CD14-positive monocyte (primary cell): ENCODE measurements around the gene EBP. TPM values are rescaled to one million over a fixed set of nuclear protein-coding genes. Genes with fewer than 3 reads are reported as not detected.
A peak's percentile ranks its signal among the peaks of the same experiment; 100 is the strongest.

Experiments used
- DNase-seq, 3 donors: peaks; one replicate each; pipeline ENCODE4 v3.0.0-alpha.2; 2011 to 2022
- H2AFZ ChIP-seq: 2 replicates; pipeline ENCODE4 v1.6.0; 2012; ENCODE audit warnings: mild to moderate bottlenecking, low read depth, low read length, inconsistent platforms; ENCODE audit not compliant: insufficient read depth, poor library complexity, severe bottlenecking
- H3K27ac ChIP-seq, 2 donors: 1 replicate in 1 of 2; 2 replicates in 1 of 2; pipeline ENCODE4 v1.5.1; 2012 to 2013; ENCODE audit warnings: low read length in 2 of 2, control low read depth in 1 of 2, inconsistent platforms in 1 of 2, low read depth in 1 of 2, mild to moderate bottlenecking in 1 of 2
- H3K27me3 ChIP-seq, 2 donors: one replicate each; pipeline versions ENCODE4 v1.6.0 to v1.6.1; 2011 to 2013; ENCODE audit warnings: low read length in 2 of 2; ENCODE audit not compliant: control insufficient read depth in 2 of 2, insufficient read depth in 2 of 2
- H3K36me3 ChIP-seq, 2 donors: replicated peaks in 1 of 2; 1 replicate in 1 of 2; 2 replicates in 1 of 2; pipeline versions ENCODE4 v1.5.1 to v1.6.1; 2012 to 2013; ENCODE audit warnings: low read length in 2 of 2, control low read depth in 1 of 2, inconsistent platforms in 1 of 2, mild to moderate bottlenecking in 1 of 2; ENCODE audit not compliant: insufficient read depth in 2 of 2, control insufficient read depth in 1 of 2
- H3K4me1 ChIP-seq, 2 donors: 1 replicate in 1 of 2; 2 replicates in 1 of 2; pipeline versions ENCODE4 v1.5.1 to v1.6.1; 2012 to 2013; ENCODE audit warnings: low read length in 2 of 2, control low read depth in 1 of 2, inconsistent platforms in 1 of 2, mild to moderate bottlenecking in 1 of 2, moderate library complexity in 1 of 2; ENCODE audit not compliant: insufficient read depth in 2 of 2, control insufficient read depth in 1 of 2
- H3K4me2 ChIP-seq: replicated peaks from 2 replicates; pipeline ENCODE3; 2012; ENCODE audit warnings: low read length, moderate library complexity, mild to moderate bottlenecking; ENCODE audit not compliant: poor library complexity, severe bottlenecking; ENCODE audit errors: extremely low read depth
- H3K4me3 ChIP-seq, 3 experiments: fragments of 200-600 bp in 1 of 3; sonication (generic) in 1 of 3; replicated peaks in 1 of 3; 1 replicate in 2 of 3; 2 replicates in 1 of 3; pipeline ENCODE4 v1.5.1; 2011 to 2013; ENCODE audit warnings: low read length in 3 of 3, mild to moderate bottlenecking in 3 of 3, control low read depth in 2 of 3, low read depth in 2 of 3, inconsistent platforms in 1 of 3, moderate library complexity in 1 of 3
- H3K79me2 ChIP-seq: 2 replicates; pipeline ENCODE4 v1.6.0; 2012; ENCODE audit warnings: mild to moderate bottlenecking, control low read depth, inconsistent platforms, low read length, moderate library complexity; ENCODE audit not compliant: insufficient read depth
- H3K9ac ChIP-seq: 2 replicates; pipeline ENCODE4 v1.6.0; 2017; ENCODE audit warnings: low read length, mild to moderate bottlenecking; ENCODE audit not compliant: insufficient read depth, poor library complexity, severe bottlenecking
- H3K9me3 ChIP-seq, 2 donors: replicated peaks in 1 of 2; 1 replicate in 1 of 2; 2 replicates in 1 of 2; pipeline versions ENCODE4 v1.5.1 to v1.6.1; 2012 to 2013; ENCODE audit warnings: low read length in 2 of 2, control low read depth in 1 of 2; ENCODE audit not compliant: control insufficient read depth in 1 of 2, insufficient read depth in 1 of 2
- H4K20me1 ChIP-seq: 2 replicates; pipeline ENCODE4 v1.6.0; 2012; ENCODE audit warnings: mild to moderate bottlenecking, low read length, control low read depth, moderate library complexity; ENCODE audit not compliant: insufficient read depth
- H3K27ac Mint-ChIP-seq, 7 donors: one replicate each; pipeline ENCODE4 v1.8.0; 2020; ENCODE audit warnings: mild to moderate bottlenecking in 7 of 7, mixed read lengths in 7 of 7, moderate library complexity in 6 of 7, inconsistent platforms in 2 of 7
- H3K27me3 Mint-ChIP-seq, 3 donors: one replicate each; pipeline ENCODE4 v1.8.0; 2021 to 2022; ENCODE audit warnings: low read depth in 3 of 3, mild to moderate bottlenecking in 3 of 3, mixed read lengths in 3 of 3, moderate library complexity in 3 of 3, inconsistent platforms in 1 of 3
- H3K36me3 Mint-ChIP-seq, 2 donors: one replicate each; pipeline ENCODE4 v1.8.0; 2020; ENCODE audit warnings: mixed read lengths in 2 of 2, inconsistent platforms in 1 of 2, mild to moderate bottlenecking in 1 of 2
- H3K4me1 Mint-ChIP-seq: one replicate; pipeline ENCODE4 v1.8.0; 2020; ENCODE audit warnings: mild to moderate bottlenecking, mixed read lengths
- H3K4me3 Mint-ChIP-seq, 2 donors: one replicate each; pipeline ENCODE4 v1.8.0; 2020; ENCODE audit warnings: mild to moderate bottlenecking in 2 of 2, mixed read lengths in 2 of 2, moderate library complexity in 1 of 2
- H3K9me3 Mint-ChIP-seq, 7 donors: one replicate each; pipeline ENCODE4 v1.8.0; 2020 to 2022; ENCODE audit warnings: mixed read lengths in 7 of 7, mild to moderate bottlenecking in 6 of 7, moderate library complexity in 6 of 7, inconsistent platforms in 2 of 7
- CTCF ChIP-seq: fragments of 200-600 bp; IDR thresholded peaks from one replicate; pipeline ENCODE4 v1.8.0; 2022; ENCODE audit warnings: antibody characterized with exemption, mild to moderate bottlenecking
- whole genome bisulfite sequencing: methylation state at CpG from one replicate; pipeline ENCODE4 v1.1.5; 2013; ENCODE audit warnings: missing lambda C conversion rate; ENCODE audit not compliant: insufficient coverage; 5-methylcytosine and 5-hydroxymethylcytosine counted together
- intact Hi-C, 2 donors: fragments of 100-400 bp; cut with micrococcal nuclease; formaldehyde crosslinking; loops; one replicate each; pipeline versions ENCODE4 v1.15.0 to v1.15.1; 2023
- polyA plus RNA-seq, 3 donors: library from polyadenylated mRNA; depleted of rRNA in 1 of 3; unstranded in 2 of 3; stranded (reverse) in 1 of 3; fragments of 300-500 nt in 2 of 3; fragments of >200 nt in 1 of 3; fragmentation: Illumina TruSeq in 2 of 3; gene quantifications; 1 replicate in 2 of 3; 2 replicates in 1 of 3; pipeline ENCODE4 v1.2.3, GENCODE V29; 2012 to 2021

The EBP gene
- polyA plus RNA-seq, 3 donors, result 47.2 to 59.5 (median 47.4) TPM

GRCh38 chrX:48540028-48540375, 18.4 kb downstream of the EBP start:
- peak overlapping the region; percentile 89 to 96 (median 94) for H3K27ac Mint-ChIP-seq
- Histone ChIP-seq H3K27me3 (no peaks in the 10 kb centered on the region), H3K79me2 (peaks cover 4% of the 10 kb centered on the region), H3K4me2 (peak overlapping the region; percentile 70), H3K4me3 (peak overlapping the region; percentile 54 to 71 (median 71)), H2AFZ (peak overlapping the region; percentile 52), H3K36me3 (peaks cover 10 to 15% of the 10 kb centered on the region in 2 donors), H3K27ac (peak overlapping the region; percentile 86 to 90), H3K9me3 (no peaks in the 10 kb centered on the region), H3K4me1 (peaks cover 19 to 30% of the 10 kb centered on the region in 2 donors), H3K9ac (peak overlapping the region; percentile 85), H4K20me1 (no peaks in the 10 kb centered on the region)
- H3K9me3 Mint-ChIP-seq, result peaks cover 0 to 10% (median 6%) of the 10 kb centered on the region in 7 donors
- peak overlapping the region; percentile 80 to 85 for H3K4me3 Mint-ChIP-seq
- intact Hi-C loops, result no loop called here
- peak; percentile 52 to 68 (median 60) for DNase-seq
- peaks cover 0 to 6% (median 2%) of the 10 kb centered on the region in 3 donors for H3K27me3 Mint-ChIP-seq
- peaks cover 25% of the 10 kb centered on the region for H3K4me1 Mint-ChIP-seq
- TF ChIP-seq CTCF, result no peak
- WGBS, result 0% methylated on average over 10 of the region's 12 CpGs
- peaks cover 10 to 29% of the 10 kb centered on the region in 2 donors for H3K36me3 Mint-ChIP-seq

- Histone ChIP-seq H3K4me1 (peaks cover 19 to 30% of the 10 kb centered on the region in 2 donors), H3K27me3 (no peaks in the 10 kb centered on the region), H3K79me2 (peaks cover 4% of the 10 kb centered on the region), H3K36me3 (peaks cover 15 to 18% of the 10 kb centered on the region in 2 donors), H3K27ac (peak overlapping the region in 1 of 2 donors; percentile 90), H3K4me3 (peak overlapping the region in 2 of 3 experiments; percentile 71), H3K9ac (no peak overlapping the region), H2AFZ (no peak overlapping the region), H3K9me3 (no peaks in the 10 kb centered on the region), H4K20me1 (no peaks in the 10 kb centered on the region), H3K4me2 (peak overlapping the region; percentile 70)
- 88% methylated on average over 2 of the region's 7 CpGs for WGBS
- Mint-ChIP-seq H3K27ac (peak overlapping the region; percentile 89 to 96 (median 94)), H3K27me3 (peaks cover 0 to 6% (median 2%) of the 10 kb centered on the region in 3 donors), H3K9me3 (peaks cover 0 to 10% (median 6%) of the 10 kb centered on the region in 7 donors), H3K36me3 (peaks cover 12 to 32% of the 10 kb centered on the region in 2 donors), H3K4me3 (peak overlapping the region; percentile 80 to 85), H3K4me1 (peaks cover 22% of the 10 kb centered on the region)
- DNase-seq, result no peak
- intact Hi-C loops, result no loop called here
- TF ChIP-seq CTCF, result no peak
Measured at GRCh38 chrX:48540480-48540879, 18.9 kb downstream of the EBP start.
